H9 (cell line): ENCODE results near the gene EPHB2. TPM values are rescaled to one million over a fixed set of nuclear protein-coding genes. Genes with fewer than 3 reads are reported as not detected.

Source experiments
- DNase-seq: peaks from one replicate; pipeline ENCODE4 v3.0.0-alpha.2; 2017
- H2AFZ ChIP-seq: one replicate; pipeline ENCODE4 v1.6.1; 2013; ENCODE audit warnings: mild to moderate bottlenecking, low read length, control low read depth, moderate library complexity
- H2AK5ac ChIP-seq: 2 replicates; pipeline ENCODE4 v1.6.1; 2013; ENCODE audit warnings: low read length, control low read depth, mixed read lengths; ENCODE audit not compliant: insufficient read length
- H2BK120ac ChIP-seq: one replicate; pipeline ENCODE4 v1.6.1; 2013; ENCODE audit warnings: low read depth, mild to moderate bottlenecking, low read length, control low read depth, inconsistent platforms; ENCODE audit not compliant: poor library complexity, severe bottlenecking
- H2BK12ac ChIP-seq: 2 replicates; pipeline ENCODE4 v1.6.1; 2013; ENCODE audit warnings: low read length, control low read depth, mixed read lengths, low read depth; ENCODE audit not compliant: insufficient read length
- H2BK15ac ChIP-seq: 2 replicates; pipeline ENCODE4 v1.6.1; 2013; ENCODE audit warnings: low read depth, low read length, control low read depth
- H2BK20ac ChIP-seq: one replicate; pipeline ENCODE4 v1.6.1; 2013; ENCODE audit warnings: low read depth, mild to moderate bottlenecking, low read length, control low read depth, inconsistent platforms; ENCODE audit not compliant: poor library complexity, severe bottlenecking
- H2BK5ac ChIP-seq: 2 replicates; pipeline ENCODE4 v1.6.1; 2013; ENCODE audit warnings: low read length, control low read depth, mixed read lengths; ENCODE audit not compliant: insufficient read length
- H3K14ac ChIP-seq: 2 replicates; pipeline ENCODE4 v1.6.1; 2013; ENCODE audit warnings: low read length, control low read depth; ENCODE audit not compliant: insufficient read depth
- H3K18ac ChIP-seq: 2 replicates; pipeline ENCODE4 v1.6.1; 2013; ENCODE audit warnings: low read depth, mild to moderate bottlenecking, mixed read lengths, low read length, control low read depth; ENCODE audit not compliant: insufficient read length
- H3K23ac ChIP-seq: 2 replicates; pipeline ENCODE4 v1.6.1; 2013; ENCODE audit warnings: low read length, control low read depth, mixed read lengths, low read depth; ENCODE audit not compliant: insufficient read length
- H3K23me2 ChIP-seq: 2 replicates; pipeline ENCODE4 v1.6.1; 2013; ENCODE audit warnings: low read depth, mild to moderate bottlenecking, mixed read lengths, low read length, control low read depth; ENCODE audit not compliant: insufficient read length, poor library complexity, severe bottlenecking
- H3K27ac ChIP-seq: 2 replicates; pipeline ENCODE4 v1.5.1; 2013; ENCODE audit warnings: low read length, control low read depth, mixed read lengths, low read depth; ENCODE audit not compliant: insufficient read length
- H3K27me3 ChIP-seq: 2 replicates; pipeline ENCODE4 v1.6.1; 2013; ENCODE audit warnings: low read length, control low read depth, inconsistent platforms; ENCODE audit not compliant: insufficient read depth
- H3K4ac ChIP-seq: 2 replicates; pipeline ENCODE4 v1.6.1; 2013; ENCODE audit warnings: low read depth, mild to moderate bottlenecking, control low read depth, inconsistent platforms, low read length, moderate library complexity
- H3K4me1 ChIP-seq: 2 replicates; pipeline ENCODE4 v1.6.1; 2013; ENCODE audit warnings: low read length, control low read depth, inconsistent platforms; ENCODE audit not compliant: insufficient read depth
- H3K4me2 ChIP-seq: 2 replicates; pipeline ENCODE4 v1.6.1; 2013; ENCODE audit warnings: low read length, control low read depth, mixed read lengths; ENCODE audit not compliant: insufficient read length, insufficient read depth
- H3K56ac ChIP-seq: 2 replicates; pipeline ENCODE4 v1.6.1; 2013; ENCODE audit warnings: low read depth, mild to moderate bottlenecking, mixed read lengths, low read length, control low read depth; ENCODE audit not compliant: insufficient read length
- H3K79me1 ChIP-seq: 2 replicates; pipeline ENCODE4 v1.6.1; 2013; ENCODE audit warnings: low read depth, mild to moderate bottlenecking, moderate library complexity, low read length, control low read depth, inconsistent platforms; ENCODE audit not compliant: insufficient read depth, poor library complexity, severe bottlenecking
- H3K79me2 ChIP-seq: 2 replicates; pipeline ENCODE4 v1.6.1; 2013; ENCODE audit warnings: low read length, control low read depth, inconsistent platforms; ENCODE audit not compliant: insufficient read depth
- H3K9ac ChIP-seq: 2 replicates; pipeline ENCODE4 v1.6.1; 2013; ENCODE audit warnings: low read length, control low read depth, mixed read lengths; ENCODE audit not compliant: insufficient read length; ENCODE audit errors: extremely low read depth
- H3K9me3 ChIP-seq: one replicate; pipeline ENCODE4 v1.6.1; 2013; ENCODE audit warnings: low read depth, low read length, inconsistent platforms; ENCODE audit not compliant: control insufficient read depth
- H3T11ph ChIP-seq: one replicate; pipeline ENCODE4 v1.6.1; 2013; ENCODE audit warnings: mild to moderate bottlenecking, low read length, control low read depth, inconsistent platforms
- H4K20me1 ChIP-seq: one replicate; pipeline ENCODE4 v1.6.1; 2013; ENCODE audit not compliant: control insufficient read depth, insufficient read length, insufficient read depth
- H4K5ac ChIP-seq: 2 replicates; pipeline ENCODE4 v1.6.1; 2013; ENCODE audit warnings: low read depth, mild to moderate bottlenecking, mixed read lengths, low read length, control low read depth; ENCODE audit not compliant: insufficient read length
- H4K8ac ChIP-seq: replicated peaks from 2 replicates; pipeline ENCODE4 v1.6.1; 2013; ENCODE audit warnings: low read length, control low read depth, mixed read lengths, low read depth; ENCODE audit not compliant: insufficient read length
- H4K91ac ChIP-seq: 2 replicates; pipeline ENCODE4 v1.6.1; 2013; ENCODE audit warnings: low read depth, mild to moderate bottlenecking, moderate library complexity, mixed read lengths, low read length, control low read depth; ENCODE audit not compliant: insufficient read length
- H3K27ac Mint-ChIP-seq, 3 experiments: 2 replicates in 2 of 3; 3 replicates in 1 of 3; pipeline ENCODE4 v1.8.0; 2020 to 2021; ENCODE audit warnings: mixed read lengths in 3 of 3, mild to moderate bottlenecking in 1 of 3, moderate library complexity in 1 of 3
- H3K27me3 Mint-ChIP-seq: 2 replicates; pipeline ENCODE4 v1.8.0; 2021; ENCODE audit warnings: low read depth, mild to moderate bottlenecking, moderate library complexity, mixed read lengths
- H3K36me3 Mint-ChIP-seq, 3 experiments: 2 replicates in 2 of 3; 3 replicates in 1 of 3; pipeline ENCODE4 v1.8.0; 2020 to 2021; ENCODE audit warnings: low read depth in 3 of 3, mixed read lengths in 3 of 3; ENCODE audit not compliant: insufficient read depth in 1 of 3
- H3K4me1 Mint-ChIP-seq, 2 experiments: 2 replicates each; pipeline ENCODE4 v1.8.0; 2020; ENCODE audit warnings: mixed read lengths in 2 of 2
- H3K4me3 Mint-ChIP-seq, 2 experiments: 2 replicates in 1 of 2; 3 replicates in 1 of 2; pipeline ENCODE4 v1.8.0; 2020 to 2021; ENCODE audit warnings: mild to moderate bottlenecking in 2 of 2, mixed read lengths in 2 of 2, moderate library complexity in 1 of 2
- H3K9me3 Mint-ChIP-seq, 2 experiments: 2 replicates in 1 of 2; 3 replicates in 1 of 2; pipeline ENCODE4 v1.8.0; 2020; ENCODE audit warnings: mild to moderate bottlenecking in 2 of 2, mixed read lengths in 2 of 2, moderate library complexity in 1 of 2
- CTCF ChIP-seq: fragments of 200-600 bp; sonication (generic); conservative IDR thresholded peaks from 3 replicates; pipeline ENCODE4 v1.8.0; 2021; ENCODE audit warnings: antibody characterized with exemption, mild to moderate bottlenecking
- WGBS: extraction: QIAGEN DNeasy Blood & Tissue Kit; methylation state at CpG from one replicate; pipeline ENCODE4 v1.1.7; 2013; ENCODE audit warnings: missing lambda C conversion rate, low lambda C conversion rate, mixed read lengths; ENCODE audit not compliant: insufficient read length; ENCODE audit errors: extremely low coverage; 5-methylcytosine and 5-hydroxymethylcytosine counted together
- total RNA-seq: library from RNA; stranded (reverse); gene quantifications from 2 replicates; pipeline ENCODE4 v1.2.1, GENCODE V29; 2021

The EPHB2 gene
- total RNA-seq, 1 experiment from 2014 or later: 9.5 TPM

GRCh38 chr1:22869325-22869724 is 158.7 kb downstream of the EPHB2 start:
- peaks cover 9 to 21% of the 10 kb centered on the region in 2 experiments for H3K4me1 Mint-ChIP-seq
- no peak overlapping the region for H3K18ac ChIP-seq
- H3K4me1 ChIP-seq: no peaks in the 10 kb centered on the region
- no peak overlapping the region for H2BK15ac ChIP-seq
- no peaks in the 10 kb centered on the region for H3K79me1 ChIP-seq
- H3K27ac Mint-ChIP-seq: no peak overlapping the region
- no peak overlapping the region for H2BK5ac ChIP-seq
- no peak for TF ChIP-seq CTCF
- H4K20me1 ChIP-seq: no peaks in the 10 kb centered on the region
- peaks cover 2 to 13% (median 3%) of the 10 kb centered on the region in 3 experiments; a peak in 5 of 7 replicates for H3K36me3 Mint-ChIP-seq
- no peak overlapping the region for H3K4ac ChIP-seq
- WGBS: no CpG with 5 or more reads among the region's 1 CpG
- no peak for DNase-seq
- H3K9me3 ChIP-seq: no peaks in the 10 kb centered on the region
- no peaks in the 10 kb centered on the region for H3K79me2 ChIP-seq
- H4K8ac ChIP-seq: no peak overlapping the region
- H2AK5ac ChIP-seq: no peak overlapping the region
- no peak overlapping the region for H3K4me3 Mint-ChIP-seq
- H2AFZ ChIP-seq: no peak overlapping the region
- H3K27ac ChIP-seq: no peak overlapping the region
- H3K56ac ChIP-seq: no peak overlapping the region
- H3K9me3 Mint-ChIP-seq: peaks cover 0 to 4% of the 10 kb centered on the region in 2 experiments; a peak in 2 of 5 replicates
- no peaks in the 10 kb centered on the region; the same call in none of the 2 replicates for H3K27me3 Mint-ChIP-seq
- H3K27me3 ChIP-seq: no peaks in the 10 kb centered on the region
- no peak overlapping the region for H3K9ac ChIP-seq
- H3K4me2 ChIP-seq: no peak overlapping the region
- no peaks in the 10 kb centered on the region for H3K23me2 ChIP-seq
- H2BK120ac ChIP-seq: no peak overlapping the region
- H3K14ac ChIP-seq: no peak overlapping the region
- no peak overlapping the region for H4K91ac ChIP-seq
- no peak overlapping the region for H3K23ac ChIP-seq
- no peak overlapping the region for H2BK12ac ChIP-seq
- H2BK20ac ChIP-seq: no peak overlapping the region
- H3T11ph ChIP-seq: no peak overlapping the region
- no peak overlapping the region for H4K5ac ChIP-seq
